Measurements from ENCODE around the gene PALS2. TPM values are rescaled to one million over a fixed set of nuclear protein-coding genes. Genes with fewer than 3 reads are reported as not detected.

Gene PALS2
- total RNA-seq, 1 experiment from 2014 or later, result 64.6 TPM

GRCh38 chr7:24576171-24577025, 3.1 kb downstream of the PALS2 start (continued):
- TF ChIP-seq RORB (CRISPR knock-in tag; IDR thresholded peaks at IDR 0.05), result no peak

DNA sequence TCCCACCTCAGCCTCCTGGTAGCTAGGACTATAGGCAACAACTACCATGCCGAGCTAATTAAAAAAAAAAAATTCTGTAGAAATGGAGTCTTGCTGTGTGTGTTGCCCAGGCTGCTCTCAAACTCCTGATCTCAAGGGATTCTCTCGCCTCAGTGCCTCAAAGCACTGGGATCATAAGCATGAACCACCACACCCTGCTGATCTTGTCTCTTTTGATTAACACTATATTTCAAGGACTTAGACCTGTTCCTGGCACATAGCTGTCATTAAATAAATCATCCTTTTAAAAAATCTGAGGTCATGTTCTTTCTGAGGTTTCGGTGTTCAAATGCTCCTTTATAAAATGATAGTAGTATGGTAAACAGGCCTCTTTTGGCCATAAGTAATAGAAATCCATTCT, 4.8 kb downstream of the PALS2 start:
- DNase-seq (ENCODE audit: low spot score), result no peak
- POLR2A ChIA-PET, result no interaction called here
- Mint-ChIP-seq H3K4me1 (peaks cover 59% of the 10 kb centered on the region), H3K36me3 (peaks cover 6% of the 10 kb centered on the region; the same call in 1 of the 2 replicates), H3K4me3 (no peak overlapping the region), H3K9me3 (peaks cover 6% of the 10 kb centered on the region; the same call in 1 of the 2 replicates), H3K27ac (no peak overlapping the region), H3K27me3 (ENCODE audit: low read depth) (no peaks in the 10 kb centered on the region)
- CTCF ChIA-PET, result interaction anchor here (0.5 to 1.1 kb wide), 2 partner anchors 89 to 102 kb away, joined by 4 read pairs; no protein-coding TSS in a partner anchor
- TF ChIP-seq ZNF416 (CRISPR knock-in tag; IDR thresholded peaks at IDR 0.05) (no peak), HMGXB4 (CRISPR knock-in tag; IDR thresholded peaks at IDR 0.05) (no peak), ZNF232 (CRISPR knock-in tag; IDR thresholded peaks at IDR 0.05) (no peak), EMX1 (CRISPR knock-in tag; IDR thresholded peaks at IDR 0.05) (no peak), RELA (CRISPR knock-in tag; IDR thresholded peaks at IDR 0.05; ENCODE audit: borderline replicate concordance) (no peak), CTCF (IDR thresholded peaks at IDR 0.05) (no peak), IRF1 (CRISPR knock-in tag; IDR thresholded peaks at IDR 0.05) (no peak), NR3C1 (CRISPR knock-in tag; conservative IDR thresholded peaks at IDR 0.05; ENCODE audit: low read depth) (no peak), E2F4 (CRISPR knock-in tag; IDR thresholded peaks at IDR 0.05; ENCODE audit: borderline replicate concordance, low read depth) (no peak), ZNF425 (CRISPR knock-in tag; conservative IDR thresholded peaks at IDR 0.05) (no peak), ZNF396 (CRISPR knock-in tag; IDR thresholded peaks at IDR 0.05; ENCODE audit: borderline replicate concordance) (no peak), FOXJ3 (CRISPR knock-in tag; IDR thresholded peaks at IDR 0.05; ENCODE audit: borderline replicate concordance) (no peak), ATF1 (CRISPR knock-in tag; IDR thresholded peaks at IDR 0.05) (no peak), PRRX2 (CRISPR knock-in tag; IDR thresholded peaks at IDR 0.05) (no peak), GRHL2 (CRISPR knock-in tag; IDR thresholded peaks at IDR 0.05; ENCODE audit: insufficient replicate concordance, severe bottlenecking) (no peak)
- TF ChIP-seq, protein P1, sequence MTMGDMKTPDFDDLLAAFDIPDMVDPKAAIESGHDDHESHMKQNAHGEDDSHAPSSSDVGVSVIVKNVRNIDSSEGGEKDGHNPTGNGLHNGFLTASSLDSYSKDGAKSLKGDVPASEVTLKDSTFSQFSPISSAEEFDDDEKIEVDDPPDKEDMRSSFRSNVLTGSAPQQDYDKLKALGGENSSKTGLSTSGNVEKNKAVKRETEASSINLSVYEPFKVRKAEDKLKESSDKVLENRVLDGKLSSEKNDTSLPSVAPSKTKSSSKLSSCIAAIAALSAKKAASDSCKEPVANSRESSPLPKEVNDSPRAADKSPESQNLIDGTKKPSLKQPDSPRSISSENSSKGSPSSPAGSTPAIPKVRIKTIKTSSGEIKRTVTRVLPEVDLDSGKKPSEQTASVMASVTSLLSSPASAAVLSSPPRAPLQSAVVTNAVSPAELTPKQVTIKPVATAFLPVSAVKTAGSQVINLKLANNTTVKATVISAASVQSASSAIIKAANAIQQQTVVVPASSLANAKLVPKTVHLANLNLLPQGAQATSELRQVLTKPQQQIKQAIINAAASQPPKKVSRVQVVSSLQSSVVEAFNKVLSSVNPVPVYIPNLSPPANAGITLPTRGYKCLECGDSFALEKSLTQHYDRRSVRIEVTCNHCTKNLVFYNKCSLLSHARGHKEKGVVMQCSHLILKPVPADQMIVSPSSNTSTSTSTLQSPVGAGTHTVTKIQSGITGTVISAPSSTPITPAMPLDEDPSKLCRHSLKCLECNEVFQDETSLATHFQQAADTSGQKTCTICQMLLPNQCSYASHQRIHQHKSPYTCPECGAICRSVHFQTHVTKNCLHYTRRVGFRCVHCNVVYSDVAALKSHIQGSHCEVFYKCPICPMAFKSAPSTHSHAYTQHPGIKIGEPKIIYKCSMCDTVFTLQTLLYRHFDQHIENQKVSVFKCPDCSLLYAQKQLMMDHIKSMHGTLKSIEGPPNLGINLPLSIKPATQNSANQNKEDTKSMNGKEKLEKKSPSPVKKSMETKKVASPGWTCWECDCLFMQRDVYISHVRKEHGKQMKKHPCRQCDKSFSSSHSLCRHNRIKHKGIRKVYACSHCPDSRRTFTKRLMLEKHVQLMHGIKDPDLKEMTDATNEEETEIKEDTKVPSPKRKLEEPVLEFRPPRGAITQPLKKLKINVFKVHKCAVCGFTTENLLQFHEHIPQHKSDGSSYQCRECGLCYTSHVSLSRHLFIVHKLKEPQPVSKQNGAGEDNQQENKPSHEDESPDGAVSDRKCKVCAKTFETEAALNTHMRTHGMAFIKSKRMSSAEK (CRISPR knock-in tag; IDR thresholded peaks at IDR 0.05; ENCODE audit: borderline replicate concordance), result no peak
- ATAC-seq, result no peak

Data from WTC11 (cell line).